Suprapubic skin (tissue), 4 donors: Measurements from ENCODE around the gene ABCC9. TPM values are rescaled to one million over a fixed set of nuclear protein-coding genes. Genes with fewer than 3 reads are reported as not detected.

Experiments
- DNase-seq, 2 donors: peaks; one replicate each; pipeline ENCODE4 v3.0.0-alpha.2; 2019; ENCODE audit warnings: low spot score in 2 of 2
- H3K27ac ChIP-seq: fragments of 200-600 bp; sonication (generic); one replicate; pipeline ENCODE4 v1.5.1; 2019
- H3K27me3 ChIP-seq: fragments of 200-600 bp; sonication (generic); one replicate; pipeline ENCODE4 v1.5.1; 2019
- H3K36me3 ChIP-seq: fragments of 200-600 bp; sonication (generic); one replicate; pipeline ENCODE4 v1.5.1; 2019
- H3K4me1 ChIP-seq: fragments of 200-600 bp; sonication (generic); one replicate; pipeline ENCODE4 v1.5.1; 2019
- H3K4me3 ChIP-seq: fragments of 200-600 bp; sonication (generic); one replicate; pipeline ENCODE4 v1.5.1; 2019; ENCODE audit warnings: mild to moderate bottlenecking
- H3K9me3 ChIP-seq: fragments of 200-600 bp; sonication (generic); one replicate; pipeline ENCODE4 v1.5.1; 2019
- CTCF ChIP-seq, 2 donors: fragments of 200-600 bp in 1 of 2; fragments of 450-650 bp in 1 of 2; sonication (generic) in 1 of 2; IDR thresholded peaks; one replicate each; pipeline ENCODE4 v1.5.1; 2016 to 2019; ENCODE audit warnings: antibody characterized with exemption in 2 of 2, mild to moderate bottlenecking in 1 of 2, moderate library complexity in 1 of 2
- EP300 ChIP-seq: sonication (generic); formaldehyde crosslinking; IDR thresholded peaks from one replicate; pipeline ENCODE4 v1.6.1; 2017; ENCODE audit warnings: antibody characterized with exemption
- POLR2A ChIP-seq, 2 donors: fragments of 450-650 bp; IDR thresholded peaks; one replicate each; pipeline ENCODE4 v1.6.1; 2017; ENCODE audit warnings: antibody characterized with exemption in 2 of 2, mild to moderate bottlenecking in 2 of 2, moderate library complexity in 2 of 2
- POLR2AphosphoS5 ChIP-seq, 3 donors: sonication (generic); formaldehyde crosslinking; IDR thresholded peaks; one replicate each; pipeline ENCODE4 v1.6.1; 2017; ENCODE audit warnings: antibody characterized with exemption in 3 of 3
- WGBS: methylation state at CpG from one replicate; pipeline ENCODE4 v1.1.5; 2018; 5-methylcytosine and 5-hydroxymethylcytosine counted together
- total RNA-seq, 4 donors: library from RNA; depleted of rRNA; stranded (reverse); fragments of >200 nt; gene quantifications; one replicate each; pipeline ENCODE4 v1.1.0, GENCODE V29; 2016

ABCC9 gene
- total RNA-seq, 4 donors from 2014 or later = 7.8 to 9.6 (median 8.1) TPM

DNA sequence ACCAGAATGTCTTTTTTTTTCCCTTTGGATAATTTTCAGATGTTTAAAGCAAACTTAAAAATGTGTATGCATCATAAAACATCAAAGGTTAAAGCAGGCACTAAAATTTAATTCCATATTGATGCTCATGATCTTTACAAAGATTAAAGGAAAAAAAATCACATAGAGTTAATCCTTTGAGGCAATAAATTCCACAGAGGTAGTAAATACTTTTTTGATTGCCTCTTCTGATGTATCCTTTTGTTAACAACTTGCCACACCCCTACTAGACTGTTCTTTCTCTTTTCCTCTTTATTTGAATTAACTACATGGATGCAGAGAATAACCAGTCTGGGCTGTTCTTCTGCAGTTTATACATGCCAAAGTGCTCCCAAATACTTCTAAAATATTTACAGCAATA, 121.5 kb downstream of the ABCC9 start:
- TF ChIP-seq CTCF (IDR thresholded peaks at IDR 0.05) (no peak), EP300 (no peak)
- no peak for DNase-seq
- H3K36me3 ChIP-seq = no peaks in the 10 kb centered on the region

GRCh38 chr12:21819236-21819635, 122.0 kb downstream of the ABCC9 start:
- no peaks in the 10 kb centered on the region for H3K36me3 ChIP-seq
- no peaks in the 10 kb centered on the region for H3K27me3 ChIP-seq
- WGBS = 8% methylated on average over 2 of the region's 2 CpGs
- TF ChIP-seq POLR2A (IDR thresholded peaks at IDR 0.05) = no peak
- TF ChIP-seq POLR2AphosphoS5 (IDR thresholded peaks at IDR 0.05) = no peak
- no peak for TF ChIP-seq EP300
- no peak for TF ChIP-seq CTCF (IDR thresholded peaks at IDR 0.05)
- no peak overlapping the region for H3K4me3 ChIP-seq
- no peaks in the 10 kb centered on the region for H3K9me3 ChIP-seq
- DNase-seq = no peak
- peaks cover 7% of the 10 kb centered on the region for H3K4me1 ChIP-seq
- no peak overlapping the region for H3K27ac ChIP-seq

More for the DNA sequence above, 121.5 kb downstream of the ABCC9 start:
- Histone ChIP-seq H3K9me3 (no peaks in the 10 kb centered on the region), H3K27ac (no peak overlapping the region), H3K27me3 (no peaks in the 10 kb centered on the region), H3K4me3 (no peak overlapping the region), H3K4me1 (peaks cover 7% of the 10 kb centered on the region)

- Histone ChIP-seq H3K9me3 (no peaks in the 10 kb centered on the region), H3K27ac (no peak overlapping the region), H3K4me3 (no peak overlapping the region), H3K4me1 (peaks cover 7% of the 10 kb centered on the region), H3K27me3 (no peaks in the 10 kb centered on the region), H3K36me3 (no peaks in the 10 kb centered on the region)
- 26% methylated on average over 2 of the region's 2 CpGs for WGBS
- TF ChIP-seq POLR2A (IDR thresholded peaks at IDR 0.05) (no peak), EP300 (no peak), CTCF (IDR thresholded peaks at IDR 0.05) (no peak), POLR2AphosphoS5 (IDR thresholded peaks at IDR 0.05) (no peak)
- no peak for DNase-seq
Measured at GRCh38 chr12:21818627-21819026, 122.6 kb downstream of the ABCC9 start.

GRCh38 chr12:21815306-21816062, 125.7 kb downstream of the ABCC9 start:
- H3K4me1 ChIP-seq = peaks cover 7% of the 10 kb centered on the region
- TF ChIP-seq EP300 = no peak
- TF ChIP-seq POLR2AphosphoS5 (IDR thresholded peaks at IDR 0.05) = no peak
- WGBS = 59% methylated on average over 1 of the region's 1 CpG

GRCh38 chr12:21814814-21815213, 126.4 kb downstream of the ABCC9 start:
- TF ChIP-seq EP300 (no peak), POLR2A (IDR thresholded peaks at IDR 0.05) (no peak), POLR2AphosphoS5 (IDR thresholded peaks at IDR 0.05) (no peak), CTCF (IDR thresholded peaks at IDR 0.05) (no peak)
- no peak overlapping the region for H3K27ac ChIP-seq
- H3K9me3 ChIP-seq = no peaks in the 10 kb centered on the region
- no peak for DNase-seq
- WGBS = 90% methylated on average over 3 of the region's 3 CpGs
- no peaks in the 10 kb centered on the region for H3K36me3 ChIP-seq
- H3K4me3 ChIP-seq = no peak overlapping the region
- H3K4me1 ChIP-seq = peaks cover 7% of the 10 kb centered on the region
- no peaks in the 10 kb centered on the region for H3K27me3 ChIP-seq

More at GRCh38 chr12:21815306-21816062, 125.7 kb downstream of the ABCC9 start:
- Histone ChIP-seq H3K27ac (no peak overlapping the region), H3K36me3 (no peaks in the 10 kb centered on the region), H3K27me3 (no peaks in the 10 kb centered on the region), H3K9me3 (no peaks in the 10 kb centered on the region), H3K4me3 (no peak overlapping the region)
- DNase-seq = no peak
